Measurements from ENCODE around the gene SYNPO2.
"Not testable (repeated sequence)": the region's sequence is repeated elsewhere in the genome, so short reads cannot be mapped to it uniquely, and the experiment has no call there.

Gene SYNPO2

GRCh38 chr4:119010909-119011606, 122.4 kb downstream of the SYNPO2 start:
- no peak for DNase-seq (ENCODE audit: low read depth)
- no peak overlapping the region for H3K4me3 ChIP-seq (ENCODE audit: control insufficient read depth, low read depth, low read length)
- TF ChIP-seq CTCF (IDR thresholded peaks at IDR 0.05; ENCODE audit: control insufficient read depth, insufficient read depth, low read depth, low read length, missing control alignments), result no peak

GRCh38 chr4:119011607-119011988, 122.9 kb downstream of the SYNPO2 start:
- TF ChIP-seq CTCF (IDR thresholded peaks at IDR 0.05; ENCODE audit: control insufficient read depth, insufficient read depth, low read depth, low read length, missing control alignments), result no peak
- DNase-seq (ENCODE audit: low read depth), result no peak
- H3K4me3 ChIP-seq (ENCODE audit: control insufficient read depth, low read depth, low read length), result no peak overlapping the region

- DNase-seq (ENCODE audit: low read depth), result no peak
- H3K4me3 ChIP-seq (ENCODE audit: control insufficient read depth, low read depth, low read length), result no peak overlapping the region
- no peak for TF ChIP-seq CTCF (IDR thresholded peaks at IDR 0.05; ENCODE audit: control insufficient read depth, insufficient read depth, low read depth, low read length, missing control alignments)
Measured at GRCh38 chr4:119014658-119015057, 126.0 kb downstream of the SYNPO2 start.

GRCh38 chr4:119016636-119017035, 128.0 kb downstream of the SYNPO2 start:
- peak; percentile 89 for DNase-seq (ENCODE audit: low read depth)
- TF ChIP-seq CTCF (IDR thresholded peaks at IDR 0.05; ENCODE audit: control insufficient read depth, insufficient read depth, low read depth, low read length, missing control alignments), result no peak
- H3K4me3 ChIP-seq (ENCODE audit: control insufficient read depth, low read depth, low read length), result no peak overlapping the region

- no peak for TF ChIP-seq CTCF (IDR thresholded peaks at IDR 0.05; ENCODE audit: control insufficient read depth, insufficient read depth, low read depth, low read length, missing control alignments)
- DNase-seq (ENCODE audit: low read depth), result no peak
- H3K4me3 ChIP-seq (ENCODE audit: control insufficient read depth, low read depth, low read length), result no peak overlapping the region
Measured at GRCh38 chr4:119017636-119018035, 129.0 kb downstream of the SYNPO2 start.

GRCh38 chr4:119020158-119020557, 131.5 kb downstream of the SYNPO2 start:
- DNase-seq (ENCODE audit: low read depth), result no peak
- H3K4me3 ChIP-seq (ENCODE audit: control insufficient read depth, low read depth, low read length), result no peak overlapping the region
- TF ChIP-seq CTCF (IDR thresholded peaks at IDR 0.05; ENCODE audit: control insufficient read depth, insufficient read depth, low read depth, low read length, missing control alignments), result no peak

GRCh38 chr4:119022520-119022919, 133.9 kb downstream of the SYNPO2 start:
- not testable (repeated sequence) for H3K4me3 ChIP-seq (ENCODE audit: control insufficient read depth, low read depth, low read length); DNase-seq (ENCODE audit: low read depth)

Data from AG09309 (cell line).